Measurements from ENCODE around the gene CHD9NB.
"Not testable (repeated sequence)": the region's sequence is repeated elsewhere in the genome, so short reads cannot be mapped to it uniquely, and the experiment has no call there.

Gene CHD9NB

DNA sequence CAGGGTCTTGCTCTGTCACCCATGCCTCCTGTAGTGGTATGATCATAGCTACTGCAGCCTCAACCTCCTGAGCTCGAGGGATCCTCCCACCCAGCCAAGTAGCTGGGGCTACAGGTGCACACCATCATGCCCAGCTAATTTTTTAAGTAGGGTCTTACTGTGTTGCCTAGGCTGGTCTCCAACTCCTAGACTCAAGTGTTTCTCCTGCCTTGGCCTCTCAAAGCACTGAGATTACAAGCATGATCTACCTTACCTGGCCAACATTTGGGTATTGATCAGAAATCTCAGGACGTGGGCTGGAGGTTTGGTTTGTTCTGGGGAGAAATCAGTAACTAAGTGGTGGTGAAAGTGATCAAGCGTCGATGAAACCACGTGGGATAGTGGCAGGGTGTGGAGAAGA, 6.2 kb upstream of the CHD9NB start:
- H4K20me1 ChIP-seq: peaks cover 24% of the 10 kb centered on the region; the same call in 1 of the 2 replicates
- H3K27me3 ChIP-seq: no peaks in the 10 kb centered on the region
- H3K27ac ChIP-seq: peak overlapping the region; percentile 44; the same call in 1 of the 2 replicates
- no peaks in the 10 kb centered on the region for H3K9me3 ChIP-seq
- H3K4me2 ChIP-seq: peak overlapping the region; percentile 11; the same call in 1 of the 2 replicates
- H3K4me3 ChIP-seq: no peak overlapping the region
- TF ChIP-seq Cebpa-rat (IDR thresholded peaks at IDR 0.05): no peak
- H3K36me3 ChIP-seq: peaks cover 13% of the 10 kb centered on the region; the same call in 1 of the 2 replicates
- peaks cover 77% of the 10 kb centered on the region for H3K4me1 ChIP-seq
- no peak overlapping the region for H3K9ac ChIP-seq

DNA sequence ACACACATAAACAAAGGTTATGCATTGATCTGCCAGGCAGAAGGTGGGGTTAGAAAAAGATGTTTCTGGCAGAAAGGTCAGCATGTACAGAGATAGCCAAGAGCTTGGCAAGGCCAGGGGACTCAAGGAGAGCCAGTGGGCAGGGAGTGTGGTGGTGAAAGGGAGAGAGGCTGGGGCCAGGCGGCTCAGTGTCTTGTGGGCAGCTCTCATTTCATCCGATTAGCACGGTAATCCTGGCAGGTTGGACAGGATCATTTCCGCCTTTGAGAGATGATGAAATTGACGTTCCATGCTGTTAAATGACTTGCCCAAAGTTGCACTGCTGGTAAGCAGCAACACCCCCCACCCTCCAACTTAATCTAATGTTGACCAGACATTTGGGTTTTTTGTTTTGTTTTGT, 5.7 kb upstream of the CHD9NB start:
- peaks cover 73% of the 10 kb centered on the region for H3K4me1 ChIP-seq
- H4K20me1 ChIP-seq: peaks cover 24% of the 10 kb centered on the region; the same call in 1 of the 2 replicates
- peak overlapping the region; percentile 11; the same call in 1 of the 2 replicates for H3K4me2 ChIP-seq
- H3K4me3 ChIP-seq: no peak overlapping the region
- no peaks in the 10 kb centered on the region for H3K9me3 ChIP-seq
- no peak for TF ChIP-seq Cebpa-rat (IDR thresholded peaks at IDR 0.05)
- H3K36me3 ChIP-seq: peaks cover 13% of the 10 kb centered on the region; the same call in 1 of the 2 replicates
- no peaks in the 10 kb centered on the region for H3K27me3 ChIP-seq
- H3K27ac ChIP-seq: peak overlapping the region; percentile 44; the same call in 1 of the 2 replicates
- H3K9ac ChIP-seq: no peak overlapping the region

DNA sequence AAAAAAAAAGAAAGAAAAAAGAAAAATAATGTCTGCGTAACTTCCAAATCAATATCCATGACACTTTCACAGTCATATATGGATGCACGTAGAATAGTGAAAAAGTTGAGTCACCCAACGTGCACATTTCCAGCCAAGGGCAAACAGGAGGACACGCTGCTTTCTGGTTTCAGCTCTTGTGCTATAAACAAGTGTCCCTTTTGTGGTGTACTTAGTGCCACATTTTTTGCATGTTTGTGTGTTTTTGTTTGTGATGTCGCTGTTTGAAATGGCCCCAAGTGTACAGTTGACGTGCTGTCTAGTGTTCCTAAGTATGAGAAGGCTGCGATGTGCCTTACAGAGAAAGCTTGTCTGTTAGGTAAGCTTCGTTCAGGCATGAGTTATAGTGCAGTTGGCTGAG, 5.0 kb upstream of the CHD9NB start:
- H3K4me2 ChIP-seq: no peak overlapping the region; the same call in 1 of the 2 replicates

DNA sequence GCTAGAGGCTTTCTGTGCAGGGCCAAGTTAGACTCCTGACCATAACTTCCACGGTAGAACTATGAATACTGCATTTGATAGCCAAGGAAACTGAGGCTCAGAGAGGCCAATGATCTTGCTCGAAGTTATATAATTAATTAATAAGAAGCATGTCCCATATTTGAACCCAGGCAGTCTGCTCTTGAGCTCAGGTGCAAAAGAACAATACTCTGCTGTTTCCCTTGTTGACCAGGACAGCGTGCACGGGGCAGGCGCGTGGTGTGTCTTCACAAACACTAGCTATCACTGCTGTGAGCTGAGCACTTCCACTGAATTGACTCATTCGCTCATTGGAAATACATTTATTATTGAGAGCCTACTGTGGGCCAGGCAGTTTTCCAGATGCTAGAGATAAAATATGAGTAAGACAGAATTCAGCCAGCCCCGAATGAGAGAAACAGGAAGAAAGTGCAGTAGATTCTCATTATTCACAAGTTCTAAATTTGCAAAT, 3.7 kb upstream of the CHD9NB start:
- Histone ChIP-seq H3K9ac (peak overlapping the region; percentile 94), H3K9me3 (no peaks in the 10 kb centered on the region), H3K4me1 (peaks cover 63% of the 10 kb centered on the region), H3K4me3 (peak overlapping the region; percentile 84; the same call in 1 of the 2 replicates), H3K27me3 (no peaks in the 10 kb centered on the region), H4K20me1 (peaks cover 11% of the 10 kb centered on the region; the same call in 1 of the 2 replicates), H3K27ac (peak overlapping the region; percentile 94; the same call in 1 of the 2 replicates), H3K36me3 (peaks cover 13% of the 10 kb centered on the region; the same call in 1 of the 2 replicates), H3K4me2 (peak overlapping the region; percentile 89)
- no peak for TF ChIP-seq Cebpa-rat (IDR thresholded peaks at IDR 0.05)

More for the DNA sequence above, 5.0 kb upstream of the CHD9NB start:
- no peak overlapping the region for H3K9ac ChIP-seq
- peaks cover 13% of the 10 kb centered on the region; the same call in 1 of the 2 replicates for H3K36me3 ChIP-seq
- H4K20me1 ChIP-seq: peaks cover 23% of the 10 kb centered on the region; the same call in 1 of the 2 replicates
- H3K27ac ChIP-seq: no peak overlapping the region
- no peaks in the 10 kb centered on the region for H3K9me3 ChIP-seq
- no peak for TF ChIP-seq Cebpa-rat (IDR thresholded peaks at IDR 0.05)
- no peaks in the 10 kb centered on the region for H3K27me3 ChIP-seq
- peaks cover 69% of the 10 kb centered on the region for H3K4me1 ChIP-seq
- H3K4me3 ChIP-seq: no peak overlapping the region

DNA sequence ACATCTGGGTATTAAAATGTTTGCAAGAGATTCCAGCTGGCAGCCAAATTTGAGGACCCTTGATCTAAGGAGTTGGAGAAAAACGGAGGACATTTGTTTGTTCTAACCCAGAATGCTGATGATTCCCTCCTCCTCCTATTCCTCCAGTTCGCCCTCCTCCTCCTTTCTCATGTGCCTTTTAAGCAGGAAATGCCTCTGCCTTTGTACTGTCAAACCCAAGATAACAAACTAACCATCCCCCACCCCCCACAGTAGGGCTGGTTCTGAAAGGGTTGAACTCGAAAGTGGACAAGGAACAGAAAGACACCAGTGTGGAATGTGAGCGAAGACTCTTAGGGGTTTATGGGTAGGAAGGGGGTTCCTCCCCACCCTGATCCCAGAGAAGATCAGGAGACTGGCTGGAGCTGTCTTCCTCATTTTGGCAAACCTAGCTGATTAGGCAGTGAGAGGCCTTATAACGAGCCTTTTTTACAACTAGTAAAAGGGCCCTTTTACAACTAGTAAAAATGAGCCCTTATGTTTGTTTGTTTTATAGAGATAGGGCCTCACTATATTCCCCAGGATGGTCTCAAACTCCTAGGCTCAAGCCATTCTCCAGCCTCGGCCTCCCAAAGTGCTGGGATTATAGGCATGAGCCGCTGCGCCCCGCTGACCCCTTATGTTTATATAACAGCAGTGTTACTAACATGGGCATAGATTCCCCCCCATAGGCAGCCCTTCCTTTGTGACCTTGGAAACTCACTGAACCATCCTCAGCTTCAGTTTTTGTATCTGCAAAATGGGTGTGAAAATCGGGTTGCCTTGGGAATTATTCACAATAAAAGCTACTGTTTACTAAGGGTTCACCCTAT, 3.1 kb upstream of the CHD9NB start:
- Histone ChIP-seq H4K20me1 (peaks cover 6% of the 10 kb centered on the region; the same call in 1 of the 2 replicates), H3K27me3 (no peaks in the 10 kb centered on the region), H3K4me2 (peak overlapping the region; percentile 89), H3K4me3 (peak overlapping the region; percentile 84), H3K27ac (peak overlapping the region; percentile 94), H3K4me1 (peaks cover 56% of the 10 kb centered on the region), H3K9me3 (no peaks in the 10 kb centered on the region), H3K9ac (peak overlapping the region; percentile 94), H3K36me3 (peaks cover 8% of the 10 kb centered on the region; the same call in 1 of the 2 replicates)
- no peak for TF ChIP-seq Cebpa-rat (IDR thresholded peaks at IDR 0.05)

DNA sequence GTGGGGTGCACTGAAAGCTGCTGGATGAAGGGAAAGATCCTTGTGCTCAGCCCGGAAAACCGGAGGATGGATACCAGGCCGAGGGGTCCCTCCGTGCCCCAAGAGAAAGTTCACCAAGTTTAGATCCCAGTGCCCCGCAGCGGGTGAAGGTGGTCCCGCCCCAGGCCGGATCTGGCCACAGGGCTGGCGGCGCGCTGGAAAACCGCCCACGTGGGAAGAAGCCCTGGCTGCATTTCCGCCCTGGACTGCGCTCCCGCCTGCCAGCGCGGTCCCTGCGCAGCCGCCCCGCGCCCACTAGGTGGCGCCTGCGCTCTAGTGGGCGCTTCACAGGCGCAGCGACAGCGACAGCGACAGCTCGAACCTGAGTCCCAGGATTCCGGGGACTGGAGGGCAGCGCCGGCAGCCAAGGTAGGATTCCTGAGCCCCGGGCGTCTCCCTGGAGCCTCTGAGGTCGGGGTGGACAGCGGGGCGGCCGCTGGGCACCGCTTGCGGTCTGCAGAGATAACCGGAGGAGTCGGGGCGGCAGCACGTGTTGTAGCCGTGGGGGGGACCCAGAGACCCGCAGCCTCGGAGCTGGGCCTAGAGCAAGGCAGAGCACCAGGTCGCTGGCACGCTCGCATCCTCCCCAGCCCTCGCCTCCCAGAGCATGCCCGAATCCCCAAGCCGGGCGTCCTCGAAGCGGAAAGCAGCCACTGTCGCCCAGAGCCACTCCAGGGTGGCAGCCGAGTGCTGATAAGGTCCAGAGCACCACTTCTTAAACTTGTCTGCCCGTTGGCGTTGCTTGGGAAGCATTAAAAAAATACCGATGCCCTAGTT, 2.2 kb upstream of the CHD9NB start, which contains the start of gene CHD9:
CHD9 (plus strand) TSS at position 322 of the 816 bp plus-strand sequence. CDS start 101,099 bp downstream, outside the sequence.
- peak within 1 kb of the TSS; percentile 84 for H3K4me3 ChIP-seq
- peak within 1 kb of the TSS; percentile 94 for H3K27ac ChIP-seq
- peak within 1 kb of the TSS; percentile 94 for H3K9ac ChIP-seq
- H3K4me1 ChIP-seq: peaks cover 52% of the 10 kb centered on the region
- H3K36me3 ChIP-seq: no peaks in the 10 kb centered on the region
- H3K4me2 ChIP-seq: peak within 1 kb of the TSS; percentile 89
- H3K27me3 ChIP-seq: no peaks in the 10 kb centered on the region
- H4K20me1 ChIP-seq: peaks cover 6% of the 10 kb centered on the region; the same call in 1 of the 2 replicates
- TF ChIP-seq Cebpa-rat (IDR thresholded peaks at IDR 0.05): no peak
- H3K9me3 ChIP-seq: no peaks in the 10 kb centered on the region

DNA sequence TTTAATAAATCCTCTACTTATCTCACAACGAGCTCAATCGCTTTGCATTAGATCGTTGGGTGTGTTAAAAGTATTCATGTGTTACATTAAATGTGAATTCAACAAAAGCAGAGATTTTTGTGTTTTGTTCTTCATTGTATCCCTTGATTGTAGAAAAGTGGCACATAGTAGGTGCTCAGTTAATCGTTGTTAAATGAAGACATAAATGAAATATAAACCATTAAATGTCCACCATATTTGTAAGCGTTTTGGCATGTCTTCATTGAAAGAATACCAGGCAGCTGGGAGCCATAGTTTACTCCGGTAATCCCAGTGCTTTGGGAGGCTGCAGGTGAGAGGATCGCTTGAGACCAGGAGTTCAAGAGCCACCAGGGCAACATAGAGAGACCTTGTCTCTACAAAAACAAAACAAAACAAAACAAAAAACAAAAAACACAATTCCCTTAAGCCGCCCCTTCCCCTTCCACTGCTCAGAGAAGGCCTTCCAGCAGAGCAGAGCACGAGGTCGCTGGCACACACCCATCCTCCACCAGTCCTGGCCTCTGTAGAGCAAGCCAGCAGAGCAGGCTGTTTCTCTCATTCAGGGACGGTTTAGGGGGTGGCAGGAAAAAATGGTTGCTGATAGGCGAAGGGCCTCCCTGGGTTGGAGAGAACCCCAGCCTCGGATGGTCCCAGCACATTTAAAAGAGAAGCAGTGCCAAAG, 1.4 kb upstream of the CHD9NB start:
- Histone ChIP-seq H3K4me1 (peaks cover 51% of the 10 kb centered on the region), H3K36me3 (no peaks in the 10 kb centered on the region), H3K9me3 (no peaks in the 10 kb centered on the region), H3K9ac (peak overlapping the region; percentile 94), H3K4me3 (peak overlapping the region; percentile 84), H3K4me2 (peak overlapping the region; percentile 89), H4K20me1 (peaks cover 6% of the 10 kb centered on the region; the same call in 1 of the 2 replicates), H3K27me3 (no peaks in the 10 kb centered on the region), H3K27ac (peak overlapping the region; percentile 94)
- TF ChIP-seq Cebpa-rat (IDR thresholded peaks at IDR 0.05): no peak

DNA sequence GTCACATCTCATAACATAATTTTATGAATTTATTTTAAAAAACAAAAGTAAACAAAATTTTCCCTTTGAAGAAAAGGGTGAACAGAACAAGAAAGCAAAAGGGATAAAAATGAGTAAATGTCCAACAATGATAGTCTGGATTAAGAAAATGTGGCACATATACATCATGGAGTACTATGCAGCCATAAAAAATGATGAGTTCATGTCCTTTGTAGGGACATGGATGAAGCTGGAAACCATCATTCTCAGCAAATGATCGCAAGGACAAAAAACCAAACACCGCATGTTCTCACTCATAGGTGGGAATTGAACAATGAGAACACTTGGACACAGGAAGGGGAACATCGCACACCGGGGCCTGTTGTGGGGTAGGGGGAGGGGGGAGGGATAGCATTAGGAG, 1.4 kb downstream of the CHD9NB start:
- H3K9me3 ChIP-seq, H3K4me2 ChIP-seq, H3K9ac ChIP-seq, H3K27ac ChIP-seq, H3K4me3 ChIP-seq, H4K20me1 ChIP-seq, H3K27me3 ChIP-seq, H3K36me3 ChIP-seq: not testable (repeated sequence)
- H3K4me1 ChIP-seq: peaks cover 24% of the 10 kb centered on the region
